ENCODE measurements around the gene PIGV.
"Not testable (repeated sequence)": the region's sequence is repeated elsewhere in the genome, so short reads cannot be mapped to it uniquely, and the experiment has no call there.

Gene PIGV

DNA sequence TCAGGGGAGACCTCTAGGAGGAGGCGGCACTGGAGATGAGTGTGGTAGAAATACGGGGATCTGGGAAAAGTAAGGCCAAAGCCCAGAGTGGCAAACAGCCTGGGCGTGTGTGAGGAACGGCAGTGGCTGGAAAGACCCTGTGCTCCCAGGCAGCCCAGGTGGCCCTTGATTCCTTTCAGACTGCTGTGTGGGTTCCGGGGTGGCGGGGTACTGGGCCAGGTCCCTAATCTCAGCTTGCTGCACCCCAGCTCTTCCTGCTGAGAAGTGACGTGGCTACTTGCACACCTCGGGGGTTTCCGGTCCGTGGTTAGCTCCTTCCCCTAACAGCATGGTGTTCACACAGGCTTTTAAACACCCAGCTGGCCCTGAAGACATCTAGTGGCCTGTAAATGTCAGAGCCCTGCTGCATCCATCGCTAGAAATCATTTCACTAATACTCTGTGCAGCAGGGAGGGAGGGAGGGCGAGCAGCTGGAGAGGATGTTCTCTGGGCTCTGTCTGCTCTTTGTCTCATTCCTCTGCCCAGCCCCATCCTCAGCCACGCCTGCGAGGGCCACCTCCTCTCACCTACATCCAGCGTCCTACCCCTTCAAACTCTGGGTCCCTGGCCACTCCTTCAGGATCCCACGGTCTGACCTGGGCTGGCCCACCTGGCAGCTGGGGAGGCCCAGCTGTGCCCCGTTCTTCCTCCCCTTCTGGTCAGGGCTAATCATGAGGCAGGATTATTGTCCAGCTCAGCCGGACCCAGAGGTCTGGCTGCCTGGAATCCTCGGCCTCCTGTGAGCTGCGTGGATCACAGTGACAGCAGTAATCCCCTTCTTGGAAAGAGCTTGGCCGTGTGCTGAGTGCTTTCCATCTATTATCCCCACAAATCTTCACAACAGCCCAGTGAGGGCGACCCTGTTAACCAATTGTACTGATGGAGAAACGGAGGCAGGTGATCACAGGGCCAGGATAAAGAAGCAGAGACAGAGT, 46.0 kb downstream of the PIGV start:
- DNase-seq: no peak

DNA sequence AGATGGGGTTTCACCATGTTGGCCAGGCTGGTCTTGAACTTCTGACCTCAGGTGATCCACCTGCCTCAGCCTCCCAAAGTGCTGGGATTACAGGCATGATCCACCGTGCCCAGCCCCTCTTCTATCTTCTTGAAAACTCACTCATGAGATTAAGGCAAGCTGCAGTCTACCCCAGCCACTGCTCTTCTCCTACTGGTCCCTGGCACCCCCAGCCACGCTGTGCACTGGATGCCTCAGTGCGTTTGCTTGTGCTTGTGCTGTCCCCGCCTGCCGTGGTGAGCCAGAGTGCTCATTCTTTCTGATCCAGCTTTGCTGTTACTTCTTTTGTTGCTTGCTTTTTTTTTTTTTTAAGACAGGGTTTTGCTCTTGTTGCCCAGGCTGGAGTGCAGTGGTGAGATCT, 49.9 kb downstream of the PIGV start:
- not testable (repeated sequence) for DNase-seq

DNA sequence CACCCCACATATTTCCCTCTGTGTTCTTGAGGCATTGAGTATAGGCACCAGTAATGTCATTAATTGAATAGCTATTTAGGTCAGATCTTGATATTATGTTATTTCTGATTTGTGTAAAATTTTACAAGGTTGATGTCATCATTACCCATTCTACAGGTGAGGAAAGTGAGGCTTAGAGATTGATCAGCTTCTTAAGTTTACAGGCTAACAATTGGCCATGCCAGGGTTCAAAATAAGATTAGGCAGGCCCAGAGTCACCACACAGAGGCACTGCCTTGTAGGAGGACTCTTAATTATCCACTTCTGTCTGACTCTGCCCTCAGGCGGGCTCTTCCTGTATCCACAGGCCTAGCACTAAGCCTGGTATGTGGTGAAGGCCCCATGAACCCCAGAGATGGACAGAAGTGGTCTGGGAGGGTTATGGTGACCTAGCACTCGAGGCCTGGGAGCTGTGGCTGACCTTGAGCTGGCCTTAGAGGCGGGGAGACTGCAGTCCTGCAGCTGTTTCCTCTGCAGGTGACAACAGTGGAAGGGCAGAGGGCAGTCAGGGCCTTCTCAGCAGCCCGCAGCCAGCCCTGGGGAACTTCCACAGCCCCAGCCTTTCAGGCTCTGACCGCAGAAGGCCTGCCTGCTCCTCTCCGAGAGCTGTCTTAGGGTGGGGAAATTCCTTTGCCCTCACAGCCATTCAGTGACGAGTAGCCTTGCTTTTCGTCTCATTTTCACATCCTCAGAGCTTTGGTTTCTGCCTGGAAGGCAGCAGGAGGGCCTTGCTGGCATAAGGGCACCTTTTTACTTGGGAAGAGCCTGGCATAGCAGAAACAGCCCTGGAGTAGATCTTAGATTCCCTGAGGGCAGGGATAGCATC, 51.0 kb downstream of the PIGV start:
- no peak for DNase-seq

DNA sequence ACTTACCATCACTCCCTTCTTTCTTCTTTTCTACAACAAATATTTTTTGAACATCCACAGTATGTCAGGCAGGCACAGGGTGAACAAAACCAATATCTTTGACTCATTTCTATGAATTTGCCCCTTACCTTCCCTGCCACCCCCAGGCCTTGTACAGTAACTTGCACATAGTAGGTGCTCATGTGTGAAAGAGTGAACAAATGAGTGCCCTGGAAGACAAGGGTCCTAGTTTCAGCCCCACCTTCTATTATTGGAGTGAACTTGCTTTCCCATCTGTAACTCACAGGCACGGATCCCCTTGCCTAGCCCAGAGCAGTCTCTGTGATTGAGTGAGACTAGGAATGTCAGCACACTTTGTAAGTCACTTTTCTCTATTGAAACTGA, 51.6 kb downstream of the PIGV start:
- DNase-seq: no peak

DNA sequence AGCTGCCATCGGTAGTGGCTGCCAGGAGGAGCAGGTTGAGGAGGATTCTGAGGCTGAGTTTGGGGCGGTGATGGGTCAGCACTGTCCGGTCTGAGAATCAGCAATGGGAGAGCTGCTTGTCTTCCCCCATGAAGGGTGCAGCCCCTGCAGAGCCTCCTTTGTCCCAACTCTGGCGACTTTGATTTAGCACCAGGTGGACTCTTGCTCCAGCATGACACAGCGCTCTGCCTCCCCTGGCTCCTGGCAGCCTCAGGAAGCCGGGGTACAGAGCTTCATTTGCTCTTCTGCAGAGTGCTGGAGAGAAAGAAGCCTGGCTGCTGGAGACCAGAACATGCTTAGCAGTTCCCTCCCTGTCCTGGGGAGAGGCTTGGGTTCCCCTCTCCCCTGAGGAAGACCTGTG, 52.0 kb downstream of the PIGV start:
- no peak for DNase-seq

DNA sequence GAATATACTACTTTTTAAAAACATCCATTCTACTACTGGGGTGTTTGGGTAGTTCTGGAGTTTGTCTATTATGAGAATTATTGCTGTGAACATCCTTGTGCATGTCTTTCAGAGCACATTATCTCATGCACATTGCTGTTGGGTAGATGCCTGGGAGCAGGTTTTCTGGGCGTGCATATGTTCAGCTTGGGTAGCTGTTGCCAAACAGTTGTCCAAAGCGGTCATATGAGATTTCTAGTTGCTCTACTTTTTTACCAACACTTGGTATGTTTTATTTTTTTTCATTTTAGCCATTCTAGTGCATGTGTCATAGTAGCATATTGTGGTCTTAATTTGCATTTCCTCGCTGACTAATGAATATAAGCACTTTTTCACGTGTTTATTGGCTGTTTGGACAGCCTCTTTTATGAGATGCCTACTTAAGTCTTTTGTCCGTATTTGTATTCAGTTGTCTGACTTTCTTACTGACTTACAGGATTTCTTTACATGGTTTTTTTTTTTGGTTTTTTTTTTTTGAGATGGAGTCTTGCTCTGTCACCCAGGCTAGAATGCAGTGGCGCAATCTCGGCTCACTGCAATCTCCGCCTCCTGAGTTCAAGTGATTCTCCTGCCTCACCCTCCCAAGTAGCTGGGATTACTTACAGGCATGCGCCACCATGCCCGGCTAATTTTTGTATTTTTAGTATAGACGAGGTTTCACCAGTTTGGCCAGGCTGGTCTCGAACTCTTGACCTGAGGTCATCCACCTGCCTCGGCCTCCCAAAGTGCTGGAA, 56.9 kb downstream of the PIGV start:
- DNase-seq: no peak

DNA sequence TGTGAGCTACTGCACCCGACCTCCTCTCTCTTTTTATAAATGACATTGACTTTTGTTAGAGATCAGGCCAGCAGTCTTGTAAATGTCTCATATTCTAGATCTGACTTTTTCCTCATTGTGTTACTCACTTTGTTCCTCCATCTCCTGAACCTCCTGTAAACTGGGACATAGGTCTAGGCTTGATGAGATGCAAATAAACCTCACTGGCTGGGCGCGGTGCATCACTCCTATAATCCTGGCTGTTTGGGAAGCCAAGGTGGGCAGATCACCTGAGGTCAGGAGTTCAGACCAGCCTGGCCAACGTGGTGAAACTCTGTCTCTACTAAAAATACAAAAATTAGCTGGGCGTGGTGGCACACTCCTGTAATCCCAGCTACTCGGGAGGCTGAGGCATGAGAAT, 60.1 kb downstream of the PIGV start:
- DNase-seq: not testable (repeated sequence)
